NCI-H2081 (cell line): Measurements from ENCODE around the gene CHCHD6.

Experiments used
- DNase-seq, 2 experiments: peaks; one replicate each; lab custom pipeline; 2025; lab: John Stamatoyannopoulos, UW

Gene CHCHD6

GRCh38 chr3:126703512-126704493 lies at the start of gene CHCHD6:
TSS of gene CHCHD6 (plus strand) at chr3:126704240. CDS start at chr3:126704313, 73 bp downstream.
- peak; percentile 98 to 99 for DNase-seq

GRCh38 chr3:126654571-126655383 lies 49.3 kb upstream of the CHCHD6 start, which contains the start of gene TXNRD3:
TSS of gene TXNRD3 (minus strand) at chr3:126655124.
- DNase-seq = peak; percentile 91

- DNase-seq = no peak
These were observed 48.2 kb upstream of the CHCHD6 start for GRCh38 chr3:126655887-126656286.

GRCh38 chr3:126656371-126657134 lies 47.5 kb upstream of the CHCHD6 start:
- no peak for DNase-seq

- DNase-seq = no peak
These were observed 46.1 kb upstream of the CHCHD6 start for GRCh38 chr3:126657901-126658300.

GRCh38 chr3:126658584-126658983 lies 45.5 kb upstream of the CHCHD6 start:
- no peak for DNase-seq

- no peak for DNase-seq
These were observed 43.8 kb upstream of the CHCHD6 start for GRCh38 chr3:126659915-126660886.

GRCh38 chr3:126661532-126662364 lies 42.3 kb upstream of the CHCHD6 start:
- no peak for DNase-seq

- no peak for DNase-seq
These were observed 40.8 kb upstream of the CHCHD6 start for GRCh38 chr3:126663257-126663656.

- no peak for DNase-seq
These were observed 40.3 kb upstream of the CHCHD6 start for GRCh38 chr3:126663750-126664149.

GRCh38 chr3:126664591-126665214 lies 39.3 kb upstream of the CHCHD6 start:
- no peak for DNase-seq

GRCh38 chr3:126665221-126665936 lies 38.7 kb upstream of the CHCHD6 start:
- DNase-seq = no peak

- no peak for DNase-seq
These were observed 37.9 kb upstream of the CHCHD6 start for GRCh38 chr3:126665959-126666657.

- no peak for DNase-seq
These were observed 37.1 kb upstream of the CHCHD6 start for GRCh38 chr3:126666658-126667528.

GRCh38 chr3:126667631-126668449 lies 36.2 kb upstream of the CHCHD6 start:
- DNase-seq = no peak
